SU-DHL-6 (cell line): ENCODE measurements around the gene FMN1.

Source experiments
- H2AFZ ChIP-seq: fragments of 200-600 bp; sonication (generic); 2 replicates; pipeline ENCODE4 v1.6.1; 2014; ENCODE audit warnings: low read depth, mild to moderate bottlenecking, moderate library complexity, mixed read lengths, antibody characterized with exemption, low read length; ENCODE audit not compliant: severe bottlenecking
- H3F3A ChIP-seq: fragments of 200-600 bp; shearing (Covaris generic); 2 replicates; pipeline ENCODE4 v1.6.0; 2016; ENCODE audit warnings: antibody characterized with exemption, mild to moderate bottlenecking; ENCODE audit not compliant: insufficient read depth
- H3K27ac ChIP-seq: fragments of 200-600 bp; sonication (generic); 2 replicates; pipeline ENCODE4 v1.5.1; 2016; ENCODE audit warnings: low read depth, mild to moderate bottlenecking, low read length, moderate library complexity, mixed read lengths
- H3K27me3 ChIP-seq: fragments of 200-600 bp; sonication (generic), shearing (Covaris generic); 2 replicates; pipeline ENCODE4 v1.6.0; 2014; ENCODE audit warnings: mild to moderate bottlenecking, low read length
- H3K36me3 ChIP-seq: fragments of 200-600 bp; sonication (generic); 2 replicates; pipeline ENCODE4 v1.6.1; 2014; ENCODE audit warnings: mild to moderate bottlenecking, low read length, mixed read lengths
- H3K4me2 ChIP-seq: fragments of 300-600, 200-600 bp; shearing (Covaris generic), sonication (generic); 2 replicates; pipeline ENCODE4 v1.6.0; 2014; ENCODE audit warnings: low read length, low read depth, mild to moderate bottlenecking; ENCODE audit not compliant: poor library complexity, severe bottlenecking
- H3K4me3 ChIP-seq: fragments of 200-600 bp; sonication (generic); 2 replicates; pipeline ENCODE4 v1.5.1; 2014; ENCODE audit warnings: antibody characterized with exemption, low read length, mild to moderate bottlenecking, mixed read lengths; ENCODE audit not compliant: insufficient read depth, poor library complexity, severe bottlenecking
- H3K79me2 ChIP-seq: fragments of 200-600 bp; sonication (generic); 2 replicates; pipeline ENCODE4 v1.6.1; 2014; ENCODE audit warnings: mild to moderate bottlenecking, low read length, moderate library complexity; ENCODE audit not compliant: insufficient read depth
- H3K9ac ChIP-seq: fragments of 200-600 bp; sonication (generic); 2 replicates; pipeline ENCODE4 v1.7.0; 2014; ENCODE audit warnings: mild to moderate bottlenecking, low read length
- H3K9me2 ChIP-seq: fragments of 200-600 bp; sonication (generic); replicated peaks from 2 replicates; pipeline ENCODE4 v1.6.1; 2014; ENCODE audit warnings: low read length; ENCODE audit not compliant: insufficient read depth
- H3K9me3 ChIP-seq: fragments of 200-600 bp; sonication (generic); 2 replicates; pipeline ENCODE4 v1.6.1; 2014; ENCODE audit warnings: low read length, mixed read lengths; ENCODE audit not compliant: insufficient read depth
- H4K20me1 ChIP-seq: fragments of 200-600 bp; sonication (generic); 2 replicates; pipeline ENCODE4 v1.6.1; 2014; ENCODE audit warnings: low read depth, mild to moderate bottlenecking, antibody characterized with exemption, low read length, moderate library complexity, mixed read lengths
- EZH2phosphoT487 ChIP-seq: fragments of 200-600 bp; sonication (generic), shearing (Covaris generic); conservative IDR thresholded peaks from 2 replicates; pipeline ENCODE4 v1.6.1; 2018; ENCODE audit warnings: mild to moderate bottlenecking, antibody characterized with exemption, low read length, moderate library complexity, mixed read lengths
- TF ChIP-seq, protein P1 (sequence below): fragments of 200-600 bp; sonication (generic); IDR thresholded peaks from one replicate; pipeline ENCODE4 v1.5.1; 2017; ENCODE audit warnings: antibody characterized with exemption, mild to moderate bottlenecking, low read length, moderate library complexity; ENCODE audit not compliant: insufficient read depth, poor library complexity, severe bottlenecking

FMN1 gene

GRCh38 chr15:33114374-33114717 is 80.2 kb downstream of the FMN1 start:
- Histone ChIP-seq H2AFZ (no peak overlapping the region), H3K4me3 (no peak overlapping the region), H3K36me3 (no peaks in the 10 kb centered on the region), H3K27me3 (no peaks in the 10 kb centered on the region), H3K9ac (no peak overlapping the region), H3K27ac (no peak overlapping the region), H3K9me2 (no peaks in the 10 kb centered on the region), H4K20me1 (no peaks in the 10 kb centered on the region), H3K9me3 (no peaks in the 10 kb centered on the region), H3F3A (no peaks in the 10 kb centered on the region), H3K4me2 (no peak overlapping the region), H3K79me2 (no peaks in the 10 kb centered on the region)
- TF ChIP-seq EZH2phosphoT487, result no peak

GRCh38 chr15:33113666-33114373 is 80.7 kb downstream of the FMN1 start:
- Histone ChIP-seq H3K27ac (no peak overlapping the region), H3K27me3 (no peaks in the 10 kb centered on the region), H3K4me2 (no peak overlapping the region), H3K79me2 (no peaks in the 10 kb centered on the region), H3K4me3 (no peak overlapping the region), H2AFZ (no peak overlapping the region), H3K9ac (no peak overlapping the region), H4K20me1 (no peaks in the 10 kb centered on the region), H3K36me3 (no peaks in the 10 kb centered on the region), H3K9me2 (no peaks in the 10 kb centered on the region), H3F3A (no peaks in the 10 kb centered on the region), H3K9me3 (no peaks in the 10 kb centered on the region)
- no peak for TF ChIP-seq EZH2phosphoT487
- TF ChIP-seq, protein P1, sequence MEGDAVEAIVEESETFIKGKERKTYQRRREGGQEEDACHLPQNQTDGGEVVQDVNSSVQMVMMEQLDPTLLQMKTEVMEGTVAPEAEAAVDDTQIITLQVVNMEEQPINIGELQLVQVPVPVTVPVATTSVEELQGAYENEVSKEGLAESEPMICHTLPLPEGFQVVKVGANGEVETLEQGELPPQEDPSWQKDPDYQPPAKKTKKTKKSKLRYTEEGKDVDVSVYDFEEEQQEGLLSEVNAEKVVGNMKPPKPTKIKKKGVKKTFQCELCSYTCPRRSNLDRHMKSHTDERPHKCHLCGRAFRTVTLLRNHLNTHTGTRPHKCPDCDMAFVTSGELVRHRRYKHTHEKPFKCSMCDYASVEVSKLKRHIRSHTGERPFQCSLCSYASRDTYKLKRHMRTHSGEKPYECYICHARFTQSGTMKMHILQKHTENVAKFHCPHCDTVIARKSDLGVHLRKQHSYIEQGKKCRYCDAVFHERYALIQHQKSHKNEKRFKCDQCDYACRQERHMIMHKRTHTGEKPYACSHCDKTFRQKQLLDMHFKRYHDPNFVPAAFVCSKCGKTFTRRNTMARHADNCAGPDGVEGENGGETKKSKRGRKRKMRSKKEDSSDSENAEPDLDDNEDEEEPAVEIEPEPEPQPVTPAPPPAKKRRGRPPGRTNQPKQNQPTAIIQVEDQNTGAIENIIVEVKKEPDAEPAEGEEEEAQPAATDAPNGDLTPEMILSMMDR, result no peak

- Histone ChIP-seq H3K27me3 (no peaks in the 10 kb centered on the region), H3K9me3 (no peaks in the 10 kb centered on the region), H3K9me2 (no peaks in the 10 kb centered on the region), H3K4me2 (no peak overlapping the region), H3K27ac (no peak overlapping the region), H2AFZ (no peak overlapping the region), H3K36me3 (no peaks in the 10 kb centered on the region), H4K20me1 (no peaks in the 10 kb centered on the region), H3K9ac (no peak overlapping the region), H3K79me2 (no peaks in the 10 kb centered on the region), H3K4me3 (no peak overlapping the region), H3F3A (no peaks in the 10 kb centered on the region)
- TF ChIP-seq, protein P1, result no peak
- no peak for TF ChIP-seq EZH2phosphoT487
Measured at GRCh38 chr15:33112541-33113105, 81.9 kb downstream of the FMN1 start.

GRCh38 chr15:33111041-33111451 is 83.5 kb downstream of the FMN1 start:
- TF ChIP-seq, protein P1, result no peak
- no peak for TF ChIP-seq EZH2phosphoT487
- Histone ChIP-seq H2AFZ (no peak overlapping the region), H3K79me2 (no peaks in the 10 kb centered on the region), H4K20me1 (no peaks in the 10 kb centered on the region), H3K9me2 (no peaks in the 10 kb centered on the region), H3K4me3 (no peak overlapping the region), H3K9ac (no peak overlapping the region), H3F3A (no peaks in the 10 kb centered on the region), H3K27ac (no peak overlapping the region), H3K27me3 (no peaks in the 10 kb centered on the region), H3K9me3 (no peaks in the 10 kb centered on the region), H3K4me2 (no peak overlapping the region), H3K36me3 (no peaks in the 10 kb centered on the region)
